K562 (cell line): ENCODE results near the gene PLPPR2. TPM values are rescaled to one million over a fixed set of nuclear protein-coding genes. Genes with fewer than 3 reads are reported as not detected.
A peak's percentile ranks its signal among the peaks of the same experiment; 100 is the strongest.

Experiments used
- BHLHE40 ChIP-seq: IDR thresholded peaks from 2 replicates; pipeline ENCODE4 v1.6.1; 2011; ENCODE audit warnings: low read length, improper control_type of control experiment
- CEBPG ChIP-seq, 3 experiments: fragments of 200-800 bp in 1 of 3; sonication (Bioruptor generic) in 1 of 3; sonication (generic) in 1 of 3; formaldehyde crosslinking in 1 of 3; IDR thresholded peaks in 2 of 3; conservative IDR thresholded peaks in 1 of 3; 2 replicates each; pipeline versions ENCODE4 v1.6.1 to v1.8.0; 2016 to 2022; ENCODE audit warnings: missing compliant biosample characterization in 2 of 3, missing genetic modification characterization in 2 of 3, mild to moderate bottlenecking in 1 of 3, missing genetic modification reagents in 1 of 3
- ELF4 ChIP-seq: fragments of 450-650 bp; formaldehyde crosslinking; IDR thresholded peaks from 2 replicates; pipeline ENCODE4 v1.4.0; 2022; ENCODE audit warnings: missing genetic modification characterization
- EZH2 ChIP-seq: IDR thresholded peaks from 2 replicates; pipeline ENCODE4 v1.6.1; 2012; ENCODE audit warnings: low read depth, mild to moderate bottlenecking, inconsistent platforms, low read length, borderline replicate concordance
- FOSL1 ChIP-seq: fragments of 200-800 bp; sonication (Bioruptor generic); conservative IDR thresholded peaks from 2 replicates; pipeline ENCODE4 v1.6.1; 2016; ENCODE audit warnings: missing genetic modification characterization, missing compliant biosample characterization
- MIER1 ChIP-seq: fragments of 450-650 bp; IDR thresholded peaks from 2 replicates; pipeline ENCODE4 v1.6.1; 2016; ENCODE audit warnings: antibody characterized with exemption, mild to moderate bottlenecking, low read depth
- NCOA6 ChIP-seq: fragments of 450-650 bp; IDR thresholded peaks from 2 replicates; pipeline ENCODE4 v1.6.1; 2017; ENCODE audit warnings: mild to moderate bottlenecking
- NFIC ChIP-seq: fragments of 450-650 bp; IDR thresholded peaks from 2 replicates; pipeline ENCODE4 v1.6.1; 2017; ENCODE audit warnings: mild to moderate bottlenecking, inconsistent platforms
- PHB2 ChIP-seq: fragments of 450-650 bp; IDR thresholded peaks from 2 replicates; pipeline ENCODE4 v1.6.1; 2017; ENCODE audit warnings: low read depth
- WHSC1 ChIP-seq: IDR thresholded peaks from one replicate; pipeline ENCODE4 v1.6.1; 2012; ENCODE audit warnings: low read length, control low read depth, inconsistent platforms
- ZNF12 ChIP-seq: sonication (generic); formaldehyde crosslinking; IDR thresholded peaks from 2 replicates; pipeline ENCODE4 v1.4.0; 2020; ENCODE audit warnings: mild to moderate bottlenecking, missing genetic modification reagents
- ZNF184 ChIP-seq: sonication (generic); formaldehyde crosslinking; IDR thresholded peaks from 2 replicates; pipeline ENCODE4 v1.5.0; 2020; ENCODE audit warnings: missing genetic modification reagents
- ZNF224 ChIP-seq: sonication (generic); formaldehyde crosslinking; IDR thresholded peaks from 2 replicates; pipeline ENCODE4 v1.8.0; 2022; ENCODE audit warnings: mild to moderate bottlenecking, missing genetic modification reagents
- ZNF717 ChIP-seq: fragments of 250-450 bp; sonication (Bioruptor Pico); IDR thresholded peaks from 2 replicates; pipeline ENCODE4 v1.5.0; 2021
- polyA plus RNA-seq, 8 experiments: library from polyadenylated mRNA; depleted of rRNA in 4 of 8; stranded (reverse) in 5 of 8; unstranded in 3 of 8; fragments of >200 nt; fragmentation: Nextera tagmentation in 2 of 8; fragmentation: Illumina TruSeq in 1 of 8; extraction: Ambion mirVana in 2 of 8; extraction: Trizol in 1 of 8; gene quantifications; 2 replicates each; pipeline versions ENCODE4 v1.2.1 to v1.2.3, GENCODE V29; 2011 to 2014; ENCODE audit warnings: inconsistent platforms in 1 of 8, missing spikeins in 1 of 8
- total RNA-seq, 7 experiments: library from RNA; depleted of rRNA in 6 of 7; stranded (reverse); fragments of >200 nt in 6 of 7; fragmentation: Illumina TruSeq in 2 of 7; extraction: Trizol in 2 of 7; gene quantifications; 2 replicates each; pipeline versions ENCODE4 v1.2.1 to v1.2.3, GENCODE V29; 2011 to 2021; ENCODE audit warnings: low replicate concordance in 1 of 7
- TF ChIP-seq, protein P1 (sequence below): fragments of 450-650 bp; IDR thresholded peaks from one replicate; pipeline ENCODE4 v1.6.1; 2018; ENCODE audit warnings: mild to moderate bottlenecking, moderate library complexity; ENCODE audit not compliant: partially characterized antibody
- TF ChIP-seq, protein P2 (sequence below), 2 experiments: fragments of 450-650 bp in 1 of 2; sonication (generic) in 1 of 2; formaldehyde crosslinking; conservative IDR thresholded peaks; 2 replicates each; pipeline versions ENCODE4 v1.4.0 to v1.8.1; 2020 to 2022; ENCODE audit warnings: mild to moderate bottlenecking in 1 of 2, missing genetic modification reagents in 1 of 2
- TF ChIP-seq, protein P3 (sequence below): fragments of 450-650 bp; formaldehyde crosslinking; IDR thresholded peaks from 2 replicates; pipeline ENCODE4 v1.4.0; 2022; ENCODE audit warnings: mild to moderate bottlenecking, moderate library complexity
- TF ChIP-seq, protein P4 (sequence below): fragments of 450-650 bp; IDR thresholded peaks from 2 replicates; pipeline ENCODE4 v1.6.1; 2016; ENCODE audit warnings: low read depth

Gene PLPPR2
- total and polyA plus RNA-seq, 9 of the 15 experiments (the other 6 are each of a cell fraction or from before 2014, with no cell fraction given), result 0.49 to 15.9 (median 3.4) TPM

DNA sequence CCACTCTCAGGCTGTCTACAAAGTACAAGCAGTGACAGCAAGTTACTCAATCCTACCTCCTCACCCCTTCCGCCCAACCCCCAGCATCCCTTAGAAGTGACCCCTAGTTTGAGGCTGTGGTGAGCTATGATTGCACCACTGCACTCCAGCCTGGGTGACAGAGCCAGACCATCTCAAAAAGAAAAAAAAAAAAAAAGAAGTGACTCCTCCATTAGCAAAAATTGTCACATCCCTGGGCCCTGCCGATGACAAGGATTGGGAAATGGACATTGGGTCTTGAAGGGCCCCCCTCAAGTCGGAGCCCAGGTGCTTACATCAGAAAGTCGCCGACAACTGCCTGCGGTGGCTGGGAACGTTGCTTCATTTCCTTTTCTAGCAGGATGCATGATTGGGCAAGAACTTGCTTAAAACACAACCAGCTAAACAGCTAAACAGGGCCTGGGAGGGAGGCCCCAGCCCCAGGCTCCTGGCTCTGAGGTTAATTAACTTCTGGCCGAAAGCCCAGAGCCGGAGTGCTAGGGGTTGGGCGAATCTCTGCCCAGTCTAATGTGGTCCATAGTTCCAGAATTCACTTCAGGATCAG is 31.1 kb upstream of the PLPPR2 start (continued):
- TF ChIP-seq, protein P1, sequence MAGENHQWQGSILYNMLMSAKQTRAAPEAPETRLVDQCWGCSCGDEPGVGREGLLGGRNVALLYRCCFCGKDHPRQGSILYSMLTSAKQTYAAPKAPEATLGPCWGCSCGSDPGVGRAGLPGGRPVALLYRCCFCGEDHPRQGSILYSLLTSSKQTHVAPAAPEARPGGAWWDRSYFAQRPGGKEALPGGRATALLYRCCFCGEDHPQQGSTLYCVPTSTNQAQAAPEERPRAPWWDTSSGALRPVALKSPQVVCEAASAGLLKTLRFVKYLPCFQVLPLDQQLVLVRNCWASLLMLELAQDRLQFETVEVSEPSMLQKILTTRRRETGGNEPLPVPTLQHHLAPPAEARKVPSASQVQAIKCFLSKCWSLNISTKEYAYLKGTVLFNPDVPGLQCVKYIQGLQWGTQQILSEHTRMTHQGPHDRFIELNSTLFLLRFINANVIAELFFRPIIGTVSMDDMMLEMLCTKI, result no peak
- no peak for TF ChIP-seq ZNF184
- TF ChIP-seq, protein P2, sequence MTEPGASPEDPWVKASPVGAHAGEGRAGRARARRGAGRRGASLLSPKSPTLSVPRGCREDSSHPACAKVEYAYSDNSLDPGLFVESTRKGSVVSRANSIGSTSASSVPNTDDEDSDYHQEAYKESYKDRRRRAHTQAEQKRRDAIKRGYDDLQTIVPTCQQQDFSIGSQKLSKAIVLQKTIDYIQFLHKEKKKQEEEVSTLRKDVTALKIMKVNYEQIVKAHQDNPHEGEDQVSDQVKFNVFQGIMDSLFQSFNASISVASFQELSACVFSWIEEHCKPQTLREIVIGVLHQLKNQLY (CRISPR knock-in tag; conservative IDR thresholded peaks at IDR 0.05), result no peak
- no peak for TF ChIP-seq PHB2
- no peak for TF ChIP-seq ZNF224
- TF ChIP-seq ZNF717 (CRISPR knock-in tag), result no peak
- TF ChIP-seq NCOA6, result no peak
- no peak for TF ChIP-seq ELF4 (CRISPR knock-in tag)
- no peak for TF ChIP-seq EZH2
- TF ChIP-seq FOSL1, result 0 out of 2 replicates have a peak, but pooled peaks have one; percentile 19
- TF ChIP-seq, protein P3, sequence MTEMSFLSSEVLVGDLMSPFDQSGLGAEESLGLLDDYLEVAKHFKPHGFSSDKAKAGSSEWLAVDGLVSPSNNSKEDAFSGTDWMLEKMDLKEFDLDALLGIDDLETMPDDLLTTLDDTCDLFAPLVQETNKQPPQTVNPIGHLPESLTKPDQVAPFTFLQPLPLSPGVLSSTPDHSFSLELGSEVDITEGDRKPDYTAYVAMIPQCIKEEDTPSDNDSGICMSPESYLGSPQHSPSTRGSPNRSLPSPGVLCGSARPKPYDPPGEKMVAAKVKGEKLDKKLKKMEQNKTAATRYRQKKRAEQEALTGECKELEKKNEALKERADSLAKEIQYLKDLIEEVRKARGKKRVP (CRISPR knock-in tag), result peak; percentile 66; the same call in 1 of the 2 replicates
- TF ChIP-seq WHSC1, result no peak
- TF ChIP-seq CEBPG (CRISPR knock-in tag; IDR thresholded peaks at IDR 0.05), result peak; percentile 89
- peak; percentile 99 for TF ChIP-seq CEBPG (tag; conservative IDR thresholded peaks at IDR 0.05 in 1 of 2, IDR thresholded peaks at IDR 0.05 in 1 of 2)
- 0 out of 2 replicates have a peak, but pooled peaks have one; percentile 22 for TF ChIP-seq ZNF12
- peak; percentile 70 for TF ChIP-seq NFIC
- TF ChIP-seq, protein P4, sequence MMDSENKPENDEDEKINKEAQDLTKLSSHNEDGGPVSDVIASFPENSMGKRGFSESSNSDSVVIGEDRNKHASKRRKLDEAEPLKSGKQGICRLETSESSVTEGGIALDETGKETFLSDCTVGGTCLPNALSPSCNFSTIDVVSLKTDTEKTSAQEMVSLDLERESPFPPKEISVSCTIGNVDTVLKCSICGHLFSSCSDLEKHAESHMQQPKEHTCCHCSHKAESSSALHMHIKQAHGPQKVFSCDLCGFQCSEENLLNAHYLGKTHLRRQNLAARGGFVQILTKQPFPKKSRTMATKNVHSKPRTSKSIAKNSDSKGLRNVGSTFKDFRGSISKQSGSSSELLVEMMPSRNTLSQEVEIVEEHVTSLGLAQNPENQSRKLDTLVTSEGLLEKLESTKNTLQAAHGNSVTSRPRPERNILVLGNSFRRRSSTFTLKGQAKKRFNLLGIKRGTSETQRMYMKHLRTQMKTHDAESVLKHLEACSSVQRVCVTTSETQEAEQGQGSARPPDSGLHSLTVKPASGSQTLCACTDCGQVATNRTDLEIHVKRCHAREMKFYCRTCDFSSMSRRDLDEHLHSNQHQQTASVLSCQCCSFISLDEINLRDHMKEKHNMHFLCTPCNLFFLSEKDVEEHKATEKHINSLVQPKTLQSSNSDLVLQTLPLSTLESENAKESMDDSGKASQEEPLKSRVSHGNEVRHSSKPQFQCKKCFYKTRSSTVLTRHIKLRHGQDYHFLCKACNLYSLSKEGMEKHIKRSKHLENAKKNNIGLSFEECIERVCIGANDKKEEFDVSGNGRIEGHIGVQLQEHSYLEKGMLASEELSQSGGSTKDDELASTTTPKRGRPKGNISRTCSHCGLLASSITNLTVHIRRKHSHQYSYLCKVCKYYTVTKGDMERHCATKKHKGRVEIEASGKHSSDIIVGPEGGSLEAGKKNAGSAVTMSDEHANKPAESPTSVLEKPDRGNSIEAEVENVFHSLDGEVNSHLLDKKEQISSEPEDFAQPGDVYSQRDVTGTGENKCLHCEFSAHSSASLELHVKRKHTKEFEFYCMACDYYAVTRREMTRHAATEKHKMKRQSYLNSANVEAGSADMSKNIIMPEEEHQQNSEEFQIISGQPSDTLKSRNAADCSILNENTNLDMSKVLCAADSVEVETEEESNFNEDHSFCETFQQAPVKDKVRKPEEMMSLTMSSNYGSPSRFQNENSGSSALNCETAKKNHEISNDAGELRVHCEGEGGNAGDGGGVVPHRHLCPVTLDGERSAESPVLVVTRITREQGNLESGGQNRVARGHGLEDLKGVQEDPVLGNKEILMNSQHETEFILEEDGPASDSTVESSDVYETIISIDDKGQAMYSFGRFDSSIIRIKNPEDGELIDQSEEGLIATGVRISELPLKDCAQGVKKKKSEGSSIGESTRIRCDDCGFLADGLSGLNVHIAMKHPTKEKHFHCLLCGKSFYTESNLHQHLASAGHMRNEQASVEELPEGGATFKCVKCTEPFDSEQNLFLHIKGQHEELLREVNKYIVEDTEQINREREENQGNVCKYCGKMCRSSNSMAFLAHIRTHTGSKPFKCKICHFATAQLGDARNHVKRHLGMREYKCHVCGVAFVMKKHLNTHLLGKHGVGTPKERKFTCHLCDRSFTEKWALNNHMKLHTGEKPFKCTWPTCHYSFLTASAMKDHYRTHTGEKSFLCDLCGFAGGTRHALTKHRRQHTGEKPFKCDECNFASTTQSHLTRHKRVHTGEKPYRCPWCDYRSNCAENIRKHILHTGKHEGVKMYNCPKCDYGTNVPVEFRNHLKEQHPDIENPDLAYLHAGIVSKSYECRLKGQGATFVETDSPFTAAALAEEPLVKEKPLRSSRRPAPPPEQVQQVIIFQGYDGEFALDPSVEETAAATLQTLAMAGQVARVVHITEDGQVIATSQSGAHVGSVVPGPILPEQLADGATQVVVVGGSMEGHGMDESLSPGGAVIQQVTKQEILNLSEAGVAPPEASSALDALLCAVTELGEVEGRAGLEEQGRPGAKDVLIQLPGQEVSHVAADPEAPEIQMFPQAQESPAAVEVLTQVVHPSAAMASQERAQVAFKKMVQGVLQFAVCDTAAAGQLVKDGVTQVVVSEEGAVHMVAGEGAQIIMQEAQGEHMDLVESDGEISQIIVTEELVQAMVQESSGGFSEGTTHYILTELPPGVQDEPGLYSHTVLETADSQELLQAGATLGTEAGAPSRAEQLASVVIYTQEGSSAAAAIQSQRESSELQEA, result no peak
- TF ChIP-seq BHLHE40, result no peak
- no peak for TF ChIP-seq MIER1
